ENCODE data around the gene DEGS1.

Gene DEGS1

DNA sequence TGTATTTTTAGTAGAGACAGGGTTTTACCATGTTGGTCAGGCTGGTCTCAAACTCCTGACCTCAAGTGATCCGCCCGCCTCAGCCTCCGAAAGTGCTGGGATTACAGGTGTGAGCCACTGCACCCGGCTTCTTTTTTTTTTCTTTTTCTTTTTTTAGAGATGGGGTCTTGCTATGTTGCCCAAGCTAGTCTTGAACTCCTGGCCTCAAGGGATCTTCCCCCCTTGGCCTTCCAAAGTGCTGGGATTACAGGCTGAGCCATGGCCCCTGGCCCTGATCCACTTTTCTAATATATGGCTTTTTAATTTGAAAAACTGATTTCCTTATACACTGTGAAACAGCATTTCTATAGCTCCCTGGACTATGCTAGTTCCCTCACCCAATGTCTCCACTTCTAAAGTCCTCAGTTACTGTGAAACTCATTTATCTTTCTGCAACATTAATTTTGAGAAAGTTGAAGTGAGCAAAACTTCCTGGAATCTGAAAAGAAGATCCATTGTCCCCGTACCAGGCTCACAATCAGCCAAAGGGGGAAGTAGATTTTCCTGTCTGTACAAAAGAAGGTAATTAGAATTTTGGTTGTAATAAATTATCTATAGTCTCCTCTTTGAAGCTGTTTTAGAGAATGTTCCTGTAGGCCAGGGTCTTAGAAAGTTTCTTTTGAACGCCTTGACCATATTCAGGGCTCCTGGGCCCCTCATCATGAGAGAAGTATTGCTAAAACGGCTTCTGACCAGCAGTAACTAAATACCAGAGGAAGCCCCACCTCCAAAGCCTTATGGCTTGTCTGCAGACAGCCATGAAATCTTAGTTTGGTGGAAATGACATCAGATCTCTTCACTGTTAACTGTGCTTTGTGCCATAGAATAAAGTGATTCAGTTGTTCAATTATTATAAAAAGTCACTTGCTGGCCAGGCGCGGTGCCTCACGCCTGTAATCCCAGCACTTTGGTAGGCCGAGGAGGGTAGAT, 34.9 kb downstream of the DEGS1 start:
- DNase-seq, result no peak

DNA sequence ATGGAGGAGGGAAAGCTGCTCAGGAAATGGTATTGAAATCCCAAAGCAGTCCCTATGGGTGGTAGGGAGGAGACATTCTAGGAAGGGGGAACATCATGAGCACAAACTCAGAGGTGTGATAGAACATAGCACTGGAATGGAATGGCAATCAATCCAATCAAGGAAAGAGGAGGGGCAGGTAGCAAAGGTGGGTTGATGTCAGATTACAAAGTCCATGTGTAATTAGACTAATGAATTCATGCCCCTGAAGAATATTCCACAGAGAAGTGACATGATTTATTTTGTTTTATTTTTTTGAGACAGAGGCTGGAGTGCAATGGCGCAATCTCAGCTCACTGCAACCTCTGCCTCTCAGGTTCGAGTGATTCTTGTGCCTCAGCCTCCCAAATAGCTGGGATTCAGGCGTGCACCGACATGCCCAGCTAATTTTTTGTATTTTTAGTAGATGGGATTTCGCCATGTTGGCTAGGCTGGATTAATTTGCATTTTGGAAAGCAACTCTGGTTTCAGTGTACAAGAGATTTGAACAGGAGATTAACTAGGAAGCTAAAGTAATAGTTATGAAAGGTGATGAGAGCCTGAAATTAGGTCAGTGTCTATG, 36.1 kb downstream of the DEGS1 start:
- DNase-seq, result no peak

GRCh38 chr1:224219612-224220059, 36.6 kb downstream of the DEGS1 start:
- no peak for DNase-seq

DNA sequence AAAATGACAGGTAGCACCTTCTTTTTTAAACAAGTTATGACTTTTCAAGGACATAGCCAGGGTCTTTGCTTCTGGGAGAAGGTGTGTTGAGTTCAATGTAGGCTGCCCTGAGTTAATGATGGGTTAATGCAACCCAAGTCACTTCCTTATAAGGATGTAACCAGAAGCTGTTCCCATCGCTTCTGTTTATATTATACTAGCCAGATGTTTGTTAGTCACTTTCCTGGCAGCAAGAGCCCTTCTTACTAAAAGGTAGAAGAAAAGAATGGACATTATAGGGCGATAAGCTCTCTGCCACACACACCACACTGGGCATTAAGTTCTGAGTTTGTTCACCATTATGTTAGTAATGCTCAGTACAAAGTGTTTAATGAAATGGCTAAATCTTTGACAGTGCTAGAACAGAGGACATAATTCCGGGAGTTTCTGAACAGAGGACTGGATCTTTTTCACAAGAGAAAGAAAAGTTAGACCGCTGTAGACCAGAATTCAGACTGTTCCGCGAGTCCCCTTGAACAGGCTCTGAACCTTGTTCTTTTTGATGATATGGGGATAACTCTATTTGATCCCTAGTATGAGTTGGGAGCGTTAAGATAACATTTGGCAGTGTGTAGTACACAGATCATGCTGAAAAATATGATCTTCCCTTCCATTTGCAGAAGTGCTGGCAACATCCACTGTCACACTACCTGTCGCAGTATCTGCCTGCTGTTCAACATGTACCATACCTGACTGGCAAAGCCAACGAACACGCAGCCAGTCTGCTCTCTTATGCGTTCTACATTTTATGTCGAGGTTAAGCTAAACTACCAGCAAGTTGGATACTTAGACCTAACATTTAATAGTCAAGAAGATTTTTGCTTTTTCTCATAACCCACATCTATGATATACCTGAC, 41.0 kb downstream of the DEGS1 start:
- peak in 1 of 2 experiments; percentile 25 for DNase-seq

GRCh38 chr1:224226849-224227502, 43.9 kb downstream of the DEGS1 start:
- DNase-seq, result no peak

DNA sequence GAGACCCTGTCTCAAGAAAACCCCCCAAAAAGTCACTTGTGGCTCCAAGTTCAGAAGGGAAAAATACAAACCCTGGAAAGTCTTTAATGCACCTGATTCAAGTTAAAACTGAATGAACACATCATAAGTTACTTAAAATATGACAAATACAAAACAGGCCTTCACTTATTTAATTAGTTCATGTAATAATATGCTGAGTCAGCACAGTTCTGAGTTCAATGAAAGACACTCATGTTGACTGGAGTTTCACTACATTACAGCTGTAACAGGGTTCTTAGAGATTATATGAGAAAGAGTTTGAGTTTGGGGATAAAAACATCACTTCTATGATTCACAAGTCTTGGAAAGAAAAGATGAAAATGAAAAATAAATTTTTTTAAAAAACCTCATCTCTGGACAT, 51.0 kb downstream of the DEGS1 start:
- no peak for DNase-seq

DNA sequence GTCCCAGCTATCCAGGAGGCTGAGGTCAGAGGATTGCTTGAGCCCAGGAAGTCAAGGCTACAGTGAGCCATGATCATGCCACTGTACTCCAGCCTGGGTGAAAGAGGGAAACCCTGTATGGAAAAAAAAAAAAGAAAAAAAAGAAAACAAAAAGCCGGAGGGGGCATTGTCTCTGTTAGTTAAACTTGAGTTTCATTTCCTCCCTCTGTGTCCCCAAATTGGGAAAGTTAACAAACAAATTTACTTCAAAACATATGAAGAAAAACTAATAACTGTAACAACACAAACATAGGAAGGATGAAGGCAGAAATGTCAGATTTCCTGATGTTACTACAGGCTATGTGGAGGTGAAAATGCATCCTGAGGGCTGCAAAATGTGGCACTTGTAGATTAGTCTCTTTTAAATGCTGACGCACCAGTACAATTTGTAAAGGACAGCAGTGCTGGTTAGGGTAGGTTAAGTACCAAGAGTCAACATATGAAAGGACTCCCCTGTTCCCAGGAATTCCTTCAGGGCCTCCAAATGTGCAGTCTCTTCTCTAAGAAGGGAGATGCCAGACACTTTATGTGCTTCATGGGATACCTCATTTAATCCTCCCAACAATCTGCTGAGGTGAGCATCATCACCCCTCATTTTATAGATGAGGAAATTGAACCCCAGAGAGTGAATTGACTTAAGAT, 52.9 kb downstream of the DEGS1 start:
- no peak for DNase-seq

GRCh38 chr1:224237119-224237881, 54.3 kb downstream of the DEGS1 start:
- no peak for DNase-seq

DNA sequence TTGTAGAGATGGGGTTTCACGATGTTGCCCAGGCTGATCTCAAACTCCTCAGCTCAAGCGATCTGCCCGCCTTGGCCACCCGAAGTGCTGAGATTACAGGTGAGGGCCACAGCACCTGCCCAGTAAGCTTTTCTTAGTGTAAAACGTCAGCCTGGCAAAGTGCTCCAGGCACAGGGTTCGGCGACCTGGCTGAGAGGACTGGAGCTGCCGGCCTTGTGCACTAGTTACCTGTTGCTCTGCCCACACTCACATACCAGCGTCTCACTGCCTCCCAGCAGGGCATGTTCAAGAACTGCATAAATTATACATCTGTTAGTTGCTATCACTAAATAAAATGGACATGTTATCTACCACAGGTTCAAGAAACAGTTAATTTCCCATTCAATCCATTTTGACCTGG, 55.2 kb downstream of the DEGS1 start:
- no peak for DNase-seq

- no peak for DNase-seq
Observed at GRCh38 chr1:224238756-224239155, 55.7 kb downstream of the DEGS1 start.

All from NCI-H2081 (cell line).